ENCODE measurements around the gene ADCY5.

Gene ADCY5

DNA sequence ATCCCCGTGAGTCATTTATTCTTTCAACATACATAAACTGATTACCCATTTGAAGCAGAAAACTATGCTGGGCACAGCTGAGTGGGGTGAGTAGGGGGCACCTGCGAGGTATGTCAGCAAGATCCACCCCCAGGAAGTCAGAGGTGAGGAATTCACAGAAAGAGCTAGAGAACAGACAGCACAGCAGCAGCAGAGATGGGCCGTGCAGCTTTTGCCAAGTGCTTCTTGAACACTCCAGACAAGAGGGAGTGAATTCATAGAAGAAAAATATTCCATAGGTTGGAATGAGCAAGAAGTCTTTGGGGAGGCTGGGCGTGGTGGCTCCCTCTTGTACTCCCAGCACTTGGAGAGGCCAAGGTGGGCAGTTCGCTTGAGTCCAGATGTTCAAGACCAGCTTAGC, 9.4 kb upstream of the ADCY5 start:
- DNase-seq (ENCODE audit: low read depth in 3 of 3) = no peak

DNA sequence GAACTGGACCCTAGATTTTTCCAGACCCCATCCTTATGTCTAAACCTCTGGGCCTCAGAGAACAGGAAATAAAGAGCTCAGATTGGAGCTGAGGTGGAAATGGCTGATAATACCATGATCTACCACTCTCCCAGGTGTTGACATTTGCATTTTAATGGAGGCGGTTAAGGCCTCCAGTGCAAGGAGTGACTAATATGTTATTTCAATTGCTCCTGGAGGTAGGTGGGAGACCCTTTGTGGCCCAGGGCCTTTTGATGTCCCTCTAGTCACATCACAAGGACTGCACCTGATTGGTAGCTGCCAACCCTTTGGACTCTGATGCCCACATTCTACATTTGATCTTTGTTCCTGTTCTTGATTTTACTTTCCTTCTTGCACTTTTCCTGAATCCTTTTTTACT, 9.0 kb upstream of the ADCY5 start:
- no peak for DNase-seq (ENCODE audit: low read depth in 3 of 3)

DNA sequence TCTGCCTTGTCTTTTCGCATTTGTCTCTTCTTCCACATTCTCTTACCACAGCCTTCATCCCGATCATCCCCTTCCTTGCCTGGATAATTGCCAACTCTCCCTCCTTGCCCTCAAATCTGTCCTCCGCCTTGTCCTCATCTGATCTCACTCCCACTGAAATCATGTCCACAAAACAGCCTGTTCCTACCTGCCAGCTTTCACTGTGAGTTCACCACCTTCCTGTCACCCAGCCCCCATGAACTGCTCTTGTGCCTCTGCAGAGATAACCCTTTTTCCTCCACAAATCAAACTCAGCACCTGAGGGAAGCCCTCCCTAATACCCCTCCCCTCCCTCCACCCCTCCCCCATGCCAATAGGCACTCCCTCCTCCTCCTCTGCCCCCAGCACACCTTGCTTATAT, 4.8 kb upstream of the ADCY5 start:
- DNase-seq (ENCODE audit: low read depth in 3 of 3) = no peak

DNA sequence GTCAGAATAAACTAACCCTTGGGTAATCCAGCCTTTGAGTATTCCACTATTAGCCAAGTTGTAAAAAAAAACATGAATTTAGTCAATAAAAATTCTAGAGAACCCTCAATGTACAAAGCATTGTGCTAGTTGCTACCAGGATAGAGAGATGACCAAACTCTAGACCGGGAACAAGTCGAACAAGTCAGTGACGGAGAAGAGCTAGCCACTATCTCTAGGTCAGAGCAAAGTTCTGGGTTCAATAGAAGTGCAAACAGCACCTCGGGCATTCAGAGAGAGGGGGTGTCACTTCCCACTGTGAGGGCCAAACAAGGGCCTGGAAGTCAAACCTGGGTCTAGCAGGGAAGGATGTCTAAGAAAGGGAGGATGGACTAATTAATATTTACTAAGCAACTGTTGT, 2.3 kb upstream of the ADCY5 start:
- DNase-seq (ENCODE audit: low read depth in 3 of 3) = no peak

DNA sequence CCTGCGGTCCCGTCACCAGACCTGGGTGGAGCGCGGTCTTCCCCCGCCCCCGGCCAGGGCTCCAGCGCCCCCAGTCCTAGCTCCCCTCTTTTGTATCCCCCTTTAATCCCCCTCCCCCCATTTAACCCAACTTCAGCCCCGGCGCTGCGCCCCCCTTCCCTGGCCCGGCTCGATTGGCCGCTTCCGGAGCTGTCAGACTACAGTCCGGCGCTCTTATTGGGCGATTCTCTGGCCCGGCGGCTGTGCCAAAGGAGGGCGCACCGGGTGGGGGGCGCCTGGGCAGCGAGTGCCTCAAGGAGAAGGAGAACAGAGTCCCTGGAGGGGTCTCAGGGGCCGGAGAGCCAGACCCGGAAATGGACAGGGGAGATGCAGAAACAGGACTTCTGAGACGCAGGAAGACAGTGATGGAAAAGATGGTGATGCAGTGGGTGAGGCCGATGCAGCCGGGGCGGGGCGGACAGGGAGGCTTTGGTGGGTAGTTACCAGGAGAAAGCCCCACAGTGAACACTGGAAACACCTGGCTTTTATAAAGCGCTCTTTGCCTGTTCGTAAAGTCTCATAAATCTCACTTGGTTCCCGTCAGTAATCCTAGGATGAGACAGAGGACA, 1.2 kb upstream of the ADCY5 start:
- DNase-seq (ENCODE audit: low read depth in 3 of 3) = no peak

DNA sequence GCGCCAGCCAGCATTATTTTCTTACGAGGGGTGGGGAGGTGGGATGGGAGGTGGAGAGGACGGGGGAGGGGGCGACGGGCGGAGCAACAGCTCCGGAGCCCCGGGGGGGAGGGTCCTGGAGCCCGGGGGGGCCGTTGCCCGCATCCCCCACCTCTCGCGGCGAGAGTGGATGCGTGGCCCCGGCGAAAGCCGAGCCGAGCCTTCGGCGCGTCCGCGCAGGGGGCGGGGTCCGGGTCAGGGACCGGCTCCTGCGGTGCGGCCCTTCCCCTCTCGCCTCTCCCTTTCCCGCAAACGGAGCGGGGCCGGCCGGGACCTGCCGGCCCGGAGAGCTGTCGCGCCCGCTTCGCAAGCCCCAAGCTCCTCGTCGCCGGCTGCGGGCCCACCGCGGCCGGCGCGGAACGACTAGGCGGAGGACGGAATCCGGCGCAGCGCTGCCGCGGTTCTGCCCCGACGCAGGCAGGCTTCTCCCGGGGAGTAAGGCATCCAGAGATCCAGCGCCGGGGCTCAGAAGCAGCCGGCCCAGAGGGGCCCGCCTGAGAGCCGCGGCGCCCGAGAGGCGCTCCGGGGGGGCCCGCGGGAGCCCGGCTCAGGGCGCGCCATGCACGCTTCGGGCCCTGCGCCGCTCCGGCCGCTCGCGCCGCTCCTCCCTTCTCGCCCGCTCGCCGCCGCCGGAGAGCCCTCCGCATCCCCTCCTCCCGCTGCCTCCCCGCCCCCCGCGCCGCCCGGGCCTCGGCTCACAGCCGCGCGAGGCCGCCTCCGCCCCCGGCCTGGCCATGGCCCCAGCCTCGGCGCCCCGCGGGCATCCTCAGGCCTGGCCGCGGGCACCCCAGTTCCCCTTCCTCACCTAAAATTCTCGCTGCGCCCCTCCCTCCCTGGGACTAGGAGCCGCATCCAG, 459 bp upstream of the ADCY5 start:
- peak in 1 of 3 experiments; percentile 14 for DNase-seq (ENCODE audit: low read depth in 3 of 3)

DNA sequence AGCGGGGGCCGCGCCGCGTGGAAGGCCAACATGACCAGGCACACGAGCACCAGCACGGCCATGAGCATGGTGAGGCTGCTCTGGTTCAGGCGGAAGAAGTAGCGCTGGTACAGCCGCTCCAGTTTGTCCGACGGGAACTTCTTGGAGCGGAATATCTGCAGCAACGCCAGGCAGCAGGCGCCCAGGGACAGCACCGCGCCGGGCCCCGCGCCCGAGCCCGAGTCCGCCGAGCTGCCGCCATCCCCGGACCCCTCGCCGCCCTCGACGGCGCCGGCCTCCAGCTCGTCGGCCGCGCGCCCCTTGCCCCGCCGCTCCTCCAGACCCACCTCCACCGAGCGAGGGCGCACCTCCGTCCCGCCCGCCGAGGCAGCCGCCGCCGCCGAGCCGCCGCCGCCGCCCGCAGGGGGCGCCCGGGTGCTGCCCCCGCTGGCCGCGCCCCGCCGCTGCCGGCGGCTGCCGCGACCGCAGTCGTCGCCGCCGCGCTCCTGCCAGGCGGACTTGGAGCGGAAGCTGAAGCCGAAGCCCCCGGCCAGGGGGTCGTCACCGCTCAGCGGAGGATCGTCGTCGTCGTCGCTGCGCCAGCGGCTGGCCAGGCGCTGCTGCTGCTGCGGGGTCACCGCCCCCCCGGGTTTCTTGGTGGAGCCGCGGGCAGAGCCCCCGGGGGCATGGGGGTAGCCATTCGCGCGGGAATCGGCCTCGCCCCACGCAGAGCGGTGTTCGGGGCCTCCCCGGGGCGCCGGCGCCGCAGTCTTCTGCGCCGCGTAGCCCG, 957 bp downstream of the ADCY5 start:
- DNase-seq (ENCODE audit: low read depth in 3 of 3) = peak in 1 of 3 experiments; percentile 36

DNA sequence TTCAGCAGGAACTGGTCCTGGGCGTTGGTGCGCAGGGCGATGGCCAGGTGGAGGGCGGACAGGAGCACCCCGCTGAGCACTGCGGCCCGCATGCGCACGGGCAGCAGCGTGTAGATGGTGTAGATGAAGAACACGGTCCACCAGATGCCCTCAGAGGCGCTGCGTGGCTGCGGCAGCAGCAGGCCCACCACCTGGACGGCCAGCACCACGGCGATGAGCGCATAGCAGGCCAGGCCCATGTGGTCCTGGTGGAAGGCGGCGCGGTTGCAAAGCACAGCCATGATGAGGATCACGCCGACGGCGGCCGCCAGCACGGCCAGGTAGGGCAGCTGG, 1.5 kb downstream of the ADCY5 start:
- DNase-seq (ENCODE audit: low read depth in 3 of 3) = no peak

DNA sequence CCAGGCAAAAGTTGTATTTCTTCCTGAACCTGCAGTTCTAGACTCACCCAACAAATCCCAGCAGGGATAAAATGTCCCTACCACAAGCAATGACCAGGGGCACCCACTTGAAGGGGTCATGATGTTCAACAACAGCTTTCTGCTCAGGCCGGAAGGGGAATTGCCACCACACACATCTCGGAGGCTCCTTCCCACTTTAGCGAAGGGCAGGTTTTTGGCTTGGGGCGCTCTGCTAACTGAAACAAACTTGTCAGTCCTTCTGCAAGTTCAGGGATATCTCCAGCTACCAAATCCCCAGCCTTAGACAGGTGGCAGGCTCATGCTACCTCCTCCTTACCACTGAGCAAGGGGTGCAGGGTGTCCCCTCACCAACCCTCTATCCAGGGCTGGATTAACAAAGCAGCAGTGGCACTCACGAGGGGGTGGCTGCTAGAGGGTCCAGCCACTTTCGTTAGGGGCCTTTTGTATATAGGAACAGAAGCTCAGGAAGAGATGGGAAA, 2.2 kb downstream of the ADCY5 start:
- DNase-seq (ENCODE audit: low read depth in 3 of 3) = no peak

DNA sequence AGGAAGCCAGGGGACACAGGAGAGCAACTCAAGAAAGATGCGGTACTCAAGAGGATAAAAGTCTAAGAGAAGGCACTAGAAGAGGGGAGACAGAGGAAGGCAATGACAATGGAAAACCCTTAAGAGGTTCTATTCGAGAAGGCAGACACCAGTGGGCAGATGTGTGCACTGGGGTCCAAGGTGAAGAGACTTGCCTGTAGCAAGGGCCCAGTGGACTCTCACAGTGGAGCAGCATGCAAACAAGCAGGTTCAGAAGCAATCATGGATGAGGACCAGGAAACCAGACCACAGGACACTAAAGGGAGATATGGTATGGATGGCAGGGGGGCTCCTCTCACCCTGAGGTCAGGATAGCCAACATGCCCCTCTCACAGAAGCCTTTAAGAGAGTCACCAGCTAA, 2.7 kb downstream of the ADCY5 start:
- DNase-seq (ENCODE audit: low read depth in 3 of 3) = no peak

DNA sequence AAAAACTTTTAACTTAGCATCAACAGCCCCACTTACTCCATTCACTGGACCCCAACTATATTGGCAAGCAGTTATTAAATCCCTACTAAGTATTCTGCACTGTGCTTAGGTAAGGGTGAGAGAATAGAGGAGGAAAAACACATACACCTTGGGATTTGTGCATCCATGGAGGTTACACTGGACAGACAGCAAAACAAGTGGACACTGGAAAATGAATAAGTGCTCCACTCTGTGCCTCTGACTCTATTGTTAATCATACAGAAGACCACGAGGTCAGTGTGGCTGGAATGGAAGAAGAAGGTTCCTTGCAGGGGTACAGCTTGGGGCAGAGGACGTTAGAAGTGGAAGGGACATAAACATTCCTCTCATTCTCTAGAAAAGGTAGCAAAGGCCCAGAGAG, 3.2 kb downstream of the ADCY5 start:
- no peak for DNase-seq (ENCODE audit: low read depth in 3 of 3)

DNA sequence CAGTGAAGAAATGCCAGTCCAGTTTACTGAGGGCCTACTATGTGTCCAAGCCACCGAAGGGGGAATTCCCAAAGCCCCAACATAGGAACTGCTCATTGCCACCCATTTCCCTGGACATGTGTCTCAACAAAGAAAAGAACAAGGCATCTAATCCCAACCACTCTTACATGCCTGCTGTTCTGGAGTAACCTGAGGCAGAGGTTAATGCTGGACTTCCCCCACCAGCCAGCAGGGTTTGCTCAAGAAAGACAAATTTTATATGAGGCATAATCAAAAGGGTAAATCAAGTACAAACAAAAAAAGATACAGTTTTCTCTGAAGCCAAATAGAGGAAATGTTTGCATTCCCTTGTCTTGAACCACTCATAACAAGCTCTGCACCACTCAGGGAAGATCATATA, 4.1 kb downstream of the ADCY5 start:
- no peak for DNase-seq (ENCODE audit: low read depth in 3 of 3)

DNA sequence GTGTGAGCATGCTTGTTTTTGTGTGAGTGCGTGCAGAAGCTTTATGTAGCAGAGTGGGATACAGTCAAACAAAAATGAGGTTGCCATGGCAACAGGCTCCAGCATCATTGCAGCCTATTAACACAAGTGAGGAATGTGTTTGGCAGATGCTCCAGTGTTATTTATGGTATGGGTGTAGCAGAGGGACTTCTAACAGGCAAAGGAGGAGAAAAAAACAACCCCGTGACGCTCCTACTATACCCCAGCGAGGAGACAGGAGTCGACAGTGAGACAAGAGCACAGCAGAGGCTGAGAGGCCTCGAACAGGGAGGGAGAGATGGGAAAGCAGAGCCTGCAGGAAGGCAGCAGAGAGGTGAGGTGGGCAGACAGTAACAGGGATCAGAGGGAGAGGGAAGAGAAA, 4.9 kb downstream of the ADCY5 start:
- no peak for DNase-seq (ENCODE audit: low read depth in 3 of 3)

DNA sequence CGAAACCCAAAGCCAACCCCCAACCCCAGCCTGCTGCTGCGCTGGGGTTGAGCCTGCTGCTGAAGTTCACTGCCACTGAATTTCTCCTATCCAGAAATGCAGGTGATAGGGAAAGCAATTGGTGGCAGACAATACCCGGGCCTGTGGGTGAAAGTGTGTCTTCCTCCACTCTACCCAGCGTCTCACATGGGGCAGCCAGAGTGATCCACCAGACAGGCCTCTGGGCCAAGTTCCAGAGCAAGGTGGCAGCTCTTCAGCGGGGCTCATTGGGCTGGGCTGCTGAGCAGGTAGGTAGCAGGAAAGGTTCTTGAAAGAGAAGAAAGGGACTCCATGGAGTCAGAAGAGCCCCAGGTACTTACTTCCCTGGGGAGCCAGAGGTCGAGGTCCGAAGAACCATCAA, 6.0 kb downstream of the ADCY5 start:
- DNase-seq (ENCODE audit: low read depth in 3 of 3) = no peak

DNA sequence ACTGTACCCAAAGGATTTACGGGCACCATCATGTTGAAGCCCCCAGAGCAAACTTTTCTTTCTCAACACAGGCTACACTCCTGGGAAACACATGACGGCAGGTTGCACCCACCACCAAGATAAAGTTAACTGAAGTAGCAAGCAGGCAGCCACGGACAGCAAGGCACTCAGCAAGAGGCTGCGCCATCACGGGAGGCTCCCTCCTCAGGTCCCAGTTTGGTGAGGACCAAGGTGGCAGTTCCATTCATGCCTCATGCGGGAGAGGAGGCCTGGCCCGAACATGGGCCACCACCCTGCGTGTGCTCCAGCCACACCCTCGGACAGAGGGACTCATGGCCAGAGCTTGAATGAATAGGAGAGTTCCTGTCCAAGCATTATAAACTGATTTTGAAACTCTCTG, 6.8 kb downstream of the ADCY5 start:
- DNase-seq (ENCODE audit: low read depth in 3 of 3) = no peak

DNA sequence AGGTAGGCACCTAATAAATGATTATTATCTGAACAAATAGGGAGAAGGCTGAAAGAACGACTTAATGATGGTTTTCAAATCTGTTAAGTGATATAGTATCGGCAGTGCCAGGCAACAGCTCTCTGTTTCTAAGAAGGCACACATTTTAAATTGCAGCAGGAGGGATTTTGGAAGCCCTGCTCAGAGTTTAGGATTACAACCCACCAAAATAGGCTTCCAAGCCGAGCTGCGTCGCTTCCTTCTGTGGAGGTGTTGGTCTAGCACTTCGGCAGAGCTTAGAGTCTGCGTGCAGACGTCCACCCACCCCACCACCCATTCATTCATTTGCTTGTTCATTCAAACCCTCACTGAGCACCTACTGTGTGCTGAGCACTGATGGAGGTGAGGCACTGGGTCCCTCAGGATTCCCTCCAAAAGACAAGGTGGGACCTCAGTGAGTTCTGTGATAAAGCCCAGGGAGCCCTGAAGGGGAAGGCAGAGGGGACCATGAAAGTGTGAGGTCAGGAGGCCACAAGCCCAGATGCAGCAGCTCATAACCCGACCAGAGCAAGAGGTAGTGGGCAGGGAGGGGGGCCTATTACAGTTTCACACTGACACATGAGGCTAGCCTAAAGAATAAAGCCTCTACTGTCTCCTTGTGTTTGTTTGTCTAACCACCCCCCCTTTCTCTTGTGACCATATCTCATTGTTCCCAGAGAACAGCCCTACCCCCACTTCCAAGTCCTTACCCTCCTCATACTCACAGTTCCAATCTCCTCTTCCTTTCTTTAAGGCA, 8.9 kb downstream of the ADCY5 start:
- DNase-seq (ENCODE audit: low read depth in 3 of 3) = no peak

DNA sequence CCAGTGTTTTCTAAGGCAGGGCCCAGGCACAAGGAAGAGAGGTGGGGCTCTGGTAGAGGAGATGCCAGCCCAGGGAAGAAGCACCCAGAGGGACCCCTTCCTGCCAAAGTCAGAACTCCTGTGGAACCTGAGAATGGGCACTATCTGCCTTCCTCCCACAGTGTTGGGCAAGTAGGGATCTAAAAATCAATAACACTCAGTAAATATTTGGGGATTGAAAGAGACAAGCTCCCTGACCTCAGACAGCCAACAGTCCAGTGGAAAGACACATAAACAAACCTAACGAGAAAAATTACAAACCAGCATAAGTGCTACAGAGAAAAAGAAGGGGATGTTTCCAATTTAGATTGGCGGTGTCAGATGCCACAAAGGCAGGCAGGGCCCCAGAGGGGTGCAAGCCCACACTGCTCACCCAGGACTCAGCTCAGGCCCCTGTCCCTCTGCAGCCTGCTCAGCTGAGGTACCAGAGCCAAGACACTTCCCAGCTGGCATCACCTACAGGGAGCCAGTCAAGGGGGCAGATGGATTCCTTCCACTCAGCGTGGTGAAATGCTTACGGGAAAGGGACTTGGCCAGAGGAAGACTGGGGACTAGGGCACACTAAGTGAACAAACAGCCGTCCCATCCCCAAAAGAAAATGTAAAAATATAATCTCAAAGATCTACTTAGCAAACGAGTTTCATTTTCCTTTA, 15.9 kb downstream of the ADCY5 start:
- no peak for DNase-seq (ENCODE audit: low read depth in 3 of 3)

DNA sequence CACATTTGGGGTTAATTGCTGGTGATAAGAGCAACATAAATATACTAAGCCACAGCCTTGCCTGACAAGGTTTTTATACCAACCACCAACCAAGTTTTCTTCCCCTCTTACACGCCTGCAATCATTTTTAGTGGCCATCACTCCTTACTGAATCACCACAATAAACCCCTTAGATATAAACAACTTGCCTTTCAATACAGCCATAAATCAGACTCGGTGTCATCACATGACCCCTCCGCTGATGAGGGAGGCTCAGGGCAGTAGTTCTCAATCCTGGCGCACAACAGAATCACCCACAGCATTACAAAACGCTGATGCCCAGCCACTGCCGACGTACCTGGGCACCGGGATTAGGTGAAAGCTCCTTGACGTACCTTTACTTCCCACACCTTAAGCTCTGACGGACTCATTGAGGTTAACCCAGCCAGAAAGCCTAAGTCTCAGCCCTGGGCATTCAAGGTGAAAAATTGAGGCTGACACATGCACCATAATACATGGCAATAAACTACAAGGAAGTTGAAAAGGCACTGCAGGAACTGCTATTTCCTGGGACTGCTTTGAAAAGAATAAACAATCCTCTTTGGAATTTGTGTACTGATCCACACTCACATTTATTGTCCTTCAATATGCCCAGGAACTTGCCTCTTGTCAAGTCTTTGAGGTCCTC, 17.1 kb downstream of the ADCY5 start:
- no peak for DNase-seq (ENCODE audit: low read depth in 3 of 3)

DNA sequence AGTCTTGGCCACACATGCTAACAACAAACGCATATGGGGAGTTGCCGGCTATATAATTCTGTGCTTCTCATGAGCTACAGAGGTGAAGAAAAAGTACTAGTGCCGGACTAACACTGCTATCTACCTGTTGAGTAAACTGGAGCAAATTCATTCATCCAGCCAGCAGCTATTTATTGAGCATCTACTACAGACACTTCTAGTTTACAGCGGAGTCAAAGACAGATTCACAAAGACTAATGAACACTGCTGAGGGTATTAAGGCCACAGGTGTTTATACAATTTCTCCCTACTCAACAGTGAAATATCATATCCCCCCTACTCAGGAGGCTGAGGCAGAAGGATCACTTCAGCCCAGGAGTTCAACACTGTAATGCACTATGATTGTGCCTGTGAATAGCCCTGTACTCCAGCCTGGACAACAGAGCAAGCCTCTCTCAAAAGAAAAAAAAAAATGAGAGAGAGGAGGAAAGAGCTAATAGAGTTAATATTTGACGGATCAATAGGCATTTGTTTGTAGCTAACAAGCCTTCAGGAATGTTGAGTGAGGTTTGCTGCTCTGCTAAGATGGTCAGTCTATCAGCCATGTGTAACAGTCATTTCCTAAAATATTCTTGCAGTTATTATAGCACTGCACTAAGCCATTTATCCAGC, 17.8 kb downstream of the ADCY5 start:
- no peak for DNase-seq (ENCODE audit: low read depth in 3 of 3)

DNA sequence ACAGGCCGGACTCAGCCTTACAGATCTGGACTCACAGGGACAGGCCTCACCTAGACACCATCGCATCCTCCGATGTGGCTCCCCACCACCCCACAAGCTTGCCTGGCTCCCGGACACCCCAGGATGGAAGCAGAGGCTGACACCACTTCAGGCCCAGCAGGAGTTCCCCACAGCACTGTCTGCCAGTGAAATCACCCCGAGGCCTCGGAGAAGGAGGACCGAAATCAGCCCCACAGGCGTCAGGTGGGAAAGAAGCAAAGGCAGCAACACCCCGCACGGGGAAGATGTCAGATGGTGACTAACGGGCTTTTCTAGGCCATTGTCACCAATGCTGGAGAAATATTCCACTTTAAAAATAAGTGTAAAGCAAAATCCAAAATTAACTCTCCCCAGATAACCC, 18.6 kb downstream of the ADCY5 start:
- no peak for DNase-seq (ENCODE audit: low read depth in 3 of 3)

All from stimulated activated CD4-positive, alpha-beta T cell treated with anti-CD3 and anti-CD28 coated beads, TNF-alpha, amount 100 ng/mL, for 24 hours (primary cell).